GM21515 (cell line): ENCODE data around the gene CRYGD.
A peak's percentile ranks its signal among the peaks of the same experiment; 100 is the strongest.
"Not testable (repeated sequence)": the region's sequence is repeated elsewhere in the genome, so short reads cannot be mapped to it uniquely, and the experiment has no call there.

ENCODE experiments used
- ATAC-seq: cut with Tn5 transposase; IDR thresholded peaks from one replicate; pipeline ENCODE4 v1.9.1; 2021; ENCODE audit not compliant: unreplicated experiment

Gene CRYGD

GRCh38 chr2:208124013-208124715 lies at the start of gene CRYGD:
Gene CRYGD, minus strand, starts transcription at chr2:208124524. Its CDS starts 51 bp downstream, at chr2:208124473.
- ATAC-seq: not testable (repeated sequence)

GRCh38 chr2:208172125-208172524 lies 47.8 kb upstream of the CRYGD start:
- ATAC-seq: no peak

- ATAC-seq: no peak
Observed at GRCh38 chr2:208164951-208165755, 40.8 kb upstream of the CRYGD start.

- ATAC-seq: no peak
Observed at GRCh38 chr2:208163489-208163888, 39.2 kb upstream of the CRYGD start, which contains the start of gene CRYGA. Gene CRYGA, minus strand, starts transcription at chr2:208163589. Its CDS starts 33 bp downstream, at chr2:208163556.

GRCh38 chr2:208156439-208156838 lies 32.1 kb upstream of the CRYGD start:
- no peak for ATAC-seq

- no peak for ATAC-seq
Observed at GRCh38 chr2:208153156-208153555, 28.8 kb upstream of the CRYGD start.

GRCh38 chr2:208150956-208151355 lies 26.6 kb upstream of the CRYGD start:
- ATAC-seq: no peak

- no peak for ATAC-seq
Observed at GRCh38 chr2:208150094-208150493, 25.8 kb upstream of the CRYGD start.

GRCh38 chr2:208148803-208149202 lies 24.5 kb upstream of the CRYGD start:
- ATAC-seq: no peak

- no peak for ATAC-seq
Observed at GRCh38 chr2:208147759-208148158, 23.4 kb upstream of the CRYGD start.

- no peak for ATAC-seq
Observed at GRCh38 chr2:208147008-208147407, 22.7 kb upstream of the CRYGD start.

- ATAC-seq: no peak
Observed at GRCh38 chr2:208146006-208146405, 21.7 kb upstream of the CRYGD start, which contains the start of gene CRYGB. Gene CRYGB, minus strand, starts transcription at chr2:208146158. Its CDS starts 38 bp downstream, at chr2:208146120.

GRCh38 chr2:208142925-208143799 lies 18.8 kb upstream of the CRYGD start:
- no peak for ATAC-seq

GRCh38 chr2:208142240-208142924 lies 18.1 kb upstream of the CRYGD start:
- no peak for ATAC-seq

GRCh38 chr2:208139447-208139846 lies 15.1 kb upstream of the CRYGD start:
- ATAC-seq: no peak

- ATAC-seq: not testable (repeated sequence)
Observed at GRCh38 chr2:208138334-208138733, 14.0 kb upstream of the CRYGD start.

GRCh38 chr2:208136716-208137094 lies 12.4 kb upstream of the CRYGD start:
- no peak for ATAC-seq

GRCh38 chr2:208135794-208136715 lies 11.7 kb upstream of the CRYGD start:
- ATAC-seq: no peak

GRCh38 chr2:208134928-208135586 lies 10.7 kb upstream of the CRYGD start:
- peak; percentile 54 for ATAC-seq
